Right atrium auricular region (tissue), 2 donors: ENCODE measurements around the gene AGAP5. TPM values are rescaled to one million over a fixed set of nuclear protein-coding genes. Genes with fewer than 3 reads are reported as not detected.
A peak's percentile ranks its signal among the peaks of the same experiment; 100 is the strongest.

Source experiments
- DNase-seq: peaks from one replicate; pipeline ENCODE4 v3.0.0-alpha.2; 2019; ENCODE audit warnings: low spot score
- H3K27ac ChIP-seq, 2 donors: fragments of 200-600 bp; sonication (generic); 1 replicate in 1 of 2; 2 replicates in 1 of 2; pipeline ENCODE4 v1.5.1; 2016 to 2019
- H3K27me3 ChIP-seq, 2 donors: fragments of 200-600 bp; sonication (generic); one replicate each; pipeline versions ENCODE4 v1.5.1 to v1.6.0; 2017 to 2019
- H3K36me3 ChIP-seq: fragments of 200-600 bp; sonication (generic); one replicate; pipeline ENCODE4 v1.5.1; 2016
- H3K4me1 ChIP-seq, 2 donors: fragments of 200-600 bp; sonication (generic); one replicate each; pipeline versions ENCODE4 v1.5.1 to v1.6.0; 2017 to 2019
- H3K4me3 ChIP-seq, 2 donors: fragments of 200-600 bp; sonication (generic); 1 replicate in 1 of 2; 2 replicates in 1 of 2; pipeline ENCODE4 v1.5.1; 2017 to 2019; ENCODE audit warnings: mild to moderate bottlenecking in 1 of 2, moderate library complexity in 1 of 2
- H3K9me3 ChIP-seq, 2 donors: fragments of 200-600 bp; sonication (generic); one replicate each; pipeline ENCODE4 v1.5.1; 2019
- total RNA-seq, 2 donors: library from RNA; depleted of rRNA; stranded (reverse); fragments of >200 nt; gene quantifications; one replicate each; pipeline ENCODE4 v1.1.0, GENCODE V29; 2016
- TF ChIP-seq, protein P1 (sequence below), 2 donors: fragments of 200-600 bp; sonication (generic); IDR thresholded peaks; one replicate each; pipeline ENCODE4 v1.5.1; 2019; ENCODE audit warnings: antibody characterized with exemption in 2 of 2

The AGAP5 gene
- total RNA-seq, 2 donors from 2014 or later = 1.5 to 1.9 TPM

DNA sequence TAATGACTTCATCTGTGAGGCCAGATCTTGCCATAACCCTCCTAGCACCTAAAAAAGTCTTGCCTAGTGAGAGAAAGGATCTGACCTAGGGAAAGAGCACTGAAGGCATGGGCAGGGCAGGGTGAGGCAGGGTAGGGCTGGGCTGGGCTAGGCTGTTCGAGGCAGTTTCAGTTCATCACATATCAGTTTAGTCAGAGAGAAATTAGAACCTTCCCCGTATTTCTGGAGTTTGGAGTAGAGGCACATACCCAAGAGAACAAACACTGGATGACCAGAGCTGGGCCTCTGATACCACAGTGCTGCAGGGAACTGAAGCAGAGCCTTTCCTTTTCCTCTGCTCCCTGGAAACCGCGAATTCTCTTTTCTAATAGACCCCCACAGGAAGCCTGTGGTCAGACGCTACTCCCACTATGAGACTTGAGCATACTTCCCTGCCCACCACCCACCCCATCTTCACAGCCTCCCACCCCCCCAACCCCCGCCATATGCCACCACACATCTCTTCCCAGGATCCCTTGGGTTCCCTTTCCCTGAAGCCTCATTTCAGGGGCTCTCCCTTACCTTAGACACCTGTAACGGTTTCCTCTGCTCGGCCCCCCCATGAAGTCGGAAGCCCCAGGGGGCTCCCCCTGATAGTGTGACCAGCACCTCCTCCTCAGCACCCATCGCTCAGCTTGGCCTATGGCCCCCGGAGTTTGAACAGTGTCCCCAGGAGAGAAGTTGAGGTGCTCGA, 42.5 kb downstream of the AGAP5 start:
- Histone ChIP-seq H3K9me3 (no peaks in the 10 kb centered on the region), H3K27ac (peak overlapping the region; percentile 77 to 95), H3K36me3 (no peaks in the 10 kb centered on the region), H3K4me1 (peaks cover 0 to 31% of the 10 kb centered on the region in 2 donors), H3K27me3 (no peaks in the 10 kb centered on the region), H3K4me3 (peak overlapping the region; percentile 52 to 69)
- TF ChIP-seq, protein P1, sequence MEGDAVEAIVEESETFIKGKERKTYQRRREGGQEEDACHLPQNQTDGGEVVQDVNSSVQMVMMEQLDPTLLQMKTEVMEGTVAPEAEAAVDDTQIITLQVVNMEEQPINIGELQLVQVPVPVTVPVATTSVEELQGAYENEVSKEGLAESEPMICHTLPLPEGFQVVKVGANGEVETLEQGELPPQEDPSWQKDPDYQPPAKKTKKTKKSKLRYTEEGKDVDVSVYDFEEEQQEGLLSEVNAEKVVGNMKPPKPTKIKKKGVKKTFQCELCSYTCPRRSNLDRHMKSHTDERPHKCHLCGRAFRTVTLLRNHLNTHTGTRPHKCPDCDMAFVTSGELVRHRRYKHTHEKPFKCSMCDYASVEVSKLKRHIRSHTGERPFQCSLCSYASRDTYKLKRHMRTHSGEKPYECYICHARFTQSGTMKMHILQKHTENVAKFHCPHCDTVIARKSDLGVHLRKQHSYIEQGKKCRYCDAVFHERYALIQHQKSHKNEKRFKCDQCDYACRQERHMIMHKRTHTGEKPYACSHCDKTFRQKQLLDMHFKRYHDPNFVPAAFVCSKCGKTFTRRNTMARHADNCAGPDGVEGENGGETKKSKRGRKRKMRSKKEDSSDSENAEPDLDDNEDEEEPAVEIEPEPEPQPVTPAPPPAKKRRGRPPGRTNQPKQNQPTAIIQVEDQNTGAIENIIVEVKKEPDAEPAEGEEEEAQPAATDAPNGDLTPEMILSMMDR (IDR thresholded peaks at IDR 0.05) = no peak
- no peak for DNase-seq

DNA sequence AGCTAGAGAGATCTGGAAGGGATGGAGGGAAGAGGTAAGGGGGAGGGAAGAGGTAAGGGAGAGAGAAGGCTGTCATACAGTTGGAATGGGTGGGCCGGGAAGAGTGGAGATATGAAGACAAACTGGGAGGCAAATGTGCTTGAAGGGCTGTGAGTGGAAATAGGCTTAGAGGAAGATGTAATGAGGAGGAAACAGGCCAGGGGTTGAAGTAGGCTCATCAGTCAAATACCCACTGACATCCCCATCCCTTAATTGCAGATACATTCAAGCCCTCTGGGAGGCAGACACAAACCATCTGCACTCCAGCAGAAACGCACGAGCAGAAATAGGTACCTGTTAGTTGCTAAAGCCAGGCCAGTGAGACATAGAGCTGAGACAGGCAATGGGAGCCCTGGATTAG, 44.2 kb downstream of the AGAP5 start:
- peaks cover 0 to 25% of the 10 kb centered on the region in 2 donors for H3K4me1 ChIP-seq
- H3K27ac ChIP-seq = peak overlapping the region; percentile 77 to 95
- no peak for DNase-seq
- H3K9me3 ChIP-seq = no peaks in the 10 kb centered on the region
- H3K36me3 ChIP-seq = no peaks in the 10 kb centered on the region
- no peaks in the 10 kb centered on the region for H3K27me3 ChIP-seq
- H3K4me3 ChIP-seq = peak overlapping the region; percentile 52 to 69
- TF ChIP-seq, protein P1 (IDR thresholded peaks at IDR 0.05) = peak in 1 of 2 donors; percentile 49

DNA sequence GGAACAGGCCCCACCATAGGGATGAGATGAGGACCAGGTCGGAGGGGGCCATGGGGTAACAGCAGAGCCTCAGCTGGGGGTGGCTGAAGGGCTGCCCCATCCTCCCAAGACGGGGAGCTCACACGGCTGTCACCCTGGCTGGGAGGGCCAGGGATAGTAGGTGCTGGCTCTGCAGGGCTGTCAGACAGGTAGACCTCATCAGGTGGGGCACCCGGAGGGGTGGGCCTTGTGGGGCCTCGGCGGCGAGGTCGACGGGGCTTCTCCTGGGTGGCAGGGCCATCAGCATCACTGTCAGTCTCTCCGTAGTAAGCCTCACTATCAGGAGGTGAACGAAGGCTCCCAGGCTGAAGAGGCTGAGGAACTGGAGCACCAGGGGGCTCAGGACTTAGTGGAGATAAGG, 44.7 kb downstream of the AGAP5 start:
- no peak overlapping the region for H3K4me3 ChIP-seq
- peak overlapping the region; percentile 77 to 95 for H3K27ac ChIP-seq
- TF ChIP-seq, protein P1 (IDR thresholded peaks at IDR 0.05) = no peak
- peaks cover 4% of the 10 kb centered on the region for H3K36me3 ChIP-seq
- H3K4me1 ChIP-seq = peaks cover 0 to 30% of the 10 kb centered on the region in 2 donors
- H3K27me3 ChIP-seq = no peaks in the 10 kb centered on the region
- H3K9me3 ChIP-seq = no peaks in the 10 kb centered on the region
- DNase-seq = no peak

DNA sequence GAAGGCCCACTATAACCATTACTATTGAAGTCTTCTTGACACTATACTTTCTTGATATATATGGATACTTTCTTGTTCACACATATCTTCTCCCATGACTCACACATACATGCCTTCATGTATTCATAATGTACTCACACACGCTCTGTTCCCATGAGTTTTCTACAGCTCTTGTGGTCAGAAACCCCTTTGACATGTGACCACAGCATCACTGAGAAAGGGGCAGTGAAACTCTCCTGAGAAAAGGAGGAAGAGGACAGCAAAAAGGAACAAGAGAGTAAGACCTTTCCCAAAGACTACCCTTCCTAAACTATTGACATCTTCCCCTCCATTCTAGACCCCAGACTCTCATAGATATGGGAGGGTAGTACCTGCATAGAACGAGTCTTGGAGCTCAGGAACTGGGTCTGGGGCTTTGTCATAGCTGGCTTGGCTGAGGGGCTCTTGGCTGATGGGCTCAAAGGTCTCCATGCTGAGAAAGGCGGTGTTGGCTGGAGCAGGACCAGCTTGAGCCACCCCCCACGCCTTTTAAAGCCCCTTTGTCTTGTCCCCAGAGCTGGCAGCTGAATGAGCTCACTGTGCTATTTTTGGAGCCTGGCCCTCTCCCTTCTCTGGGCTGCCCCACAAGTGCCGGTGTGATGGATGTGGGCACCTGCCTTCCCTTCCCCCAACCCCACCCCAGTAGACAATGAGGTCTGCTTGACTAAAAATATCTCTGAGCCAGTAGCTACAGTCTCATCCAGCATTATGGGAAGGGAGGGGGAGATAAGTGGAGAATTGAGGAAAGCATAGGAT, 47.2 kb downstream of the AGAP5 start:
- H3K27ac ChIP-seq = peak overlapping the region; percentile 77 to 95
- no peaks in the 10 kb centered on the region for H3K27me3 ChIP-seq
- H3K36me3 ChIP-seq = peaks cover 20% of the 10 kb centered on the region
- peaks cover 0 to 40% of the 10 kb centered on the region in 2 donors for H3K4me1 ChIP-seq
- peak overlapping the region; percentile 32 to 55 for H3K4me3 ChIP-seq
- TF ChIP-seq, protein P1 (IDR thresholded peaks at IDR 0.05) = no peak
- H3K9me3 ChIP-seq = no peaks in the 10 kb centered on the region
- DNase-seq = peak; percentile 74

DNA sequence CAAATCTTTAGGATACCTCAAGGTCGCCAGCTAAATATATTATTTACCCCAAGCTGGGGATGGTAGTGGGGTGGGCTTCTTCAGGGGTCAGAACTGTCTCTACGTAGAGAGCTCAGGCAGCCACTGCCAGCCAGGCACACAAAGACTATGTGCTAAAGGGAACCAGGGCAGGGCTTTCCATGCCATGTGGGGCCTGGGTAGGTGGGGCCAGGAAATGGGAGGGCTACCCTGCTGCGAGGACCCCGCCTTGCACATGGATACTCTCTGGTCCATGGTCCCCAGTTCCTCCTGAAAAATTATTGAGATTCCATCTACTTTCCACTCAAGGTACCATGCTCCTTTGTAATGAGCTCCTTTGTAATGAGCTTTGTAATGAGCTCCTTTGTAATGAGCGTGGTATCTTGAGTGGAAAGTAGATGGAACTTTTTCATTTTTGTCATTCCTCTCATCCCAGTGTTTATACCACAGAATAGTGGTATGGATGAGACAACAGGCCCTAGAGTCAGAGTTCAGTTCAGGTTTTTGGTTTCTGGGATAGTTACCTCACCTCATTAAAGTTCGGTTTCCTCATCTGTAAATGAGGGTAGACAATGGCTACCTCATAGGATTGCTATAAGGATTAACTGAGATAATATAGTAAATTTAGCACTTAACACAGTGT, 47.9 kb downstream of the AGAP5 start:
- Histone ChIP-seq H3K27me3 (no peaks in the 10 kb centered on the region), H3K36me3 (peaks cover 20% of the 10 kb centered on the region), H3K4me1 (peaks cover 0 to 40% of the 10 kb centered on the region in 2 donors), H3K9me3 (no peaks in the 10 kb centered on the region), H3K4me3 (peak overlapping the region; percentile 55 to 60), H3K27ac (peak overlapping the region; percentile 77 to 95)
- no peak for DNase-seq
- TF ChIP-seq, protein P1 (IDR thresholded peaks at IDR 0.05) = no peak
